IPS-18c (cell line): ENCODE data around the gene HIVEP3.

Source experiments
- H3K4me3 ChIP-seq: 2 replicates; pipeline ENCODE4 v1.7.0; 2013; ENCODE audit warnings: low read depth, mild to moderate bottlenecking, low read length, moderate library complexity; ENCODE audit not compliant: insufficient read depth
- H3K9me3 ChIP-seq: one replicate; pipeline ENCODE4 v1.6.1; 2013; ENCODE audit warnings: mild to moderate bottlenecking, low read length, moderate library complexity; ENCODE audit not compliant: control insufficient read depth, insufficient read depth

Gene HIVEP3

DNA sequence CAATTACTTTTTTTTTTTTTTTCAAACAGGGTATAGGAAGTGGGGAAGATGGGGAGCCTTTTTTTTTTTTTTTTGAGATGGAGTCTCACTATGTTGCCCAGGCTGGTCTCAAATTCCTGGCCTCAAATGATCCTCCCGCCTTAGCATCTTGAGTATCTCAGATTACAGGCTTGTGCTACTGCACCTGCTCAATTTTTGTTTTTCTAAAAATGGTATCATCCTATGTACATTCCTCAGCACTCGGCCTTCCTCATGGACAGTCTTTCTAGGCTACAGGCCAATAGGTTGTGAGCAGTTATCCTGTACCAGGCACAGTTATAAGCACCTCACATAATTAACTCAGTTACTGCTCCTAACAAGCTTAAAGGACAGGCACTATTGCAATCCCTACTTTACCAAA lies 302.2 kb downstream of the HIVEP3 start:
- Histone ChIP-seq H3K9me3 (no peaks in the 10 kb centered on the region), H3K4me3 (no peak overlapping the region)

DNA sequence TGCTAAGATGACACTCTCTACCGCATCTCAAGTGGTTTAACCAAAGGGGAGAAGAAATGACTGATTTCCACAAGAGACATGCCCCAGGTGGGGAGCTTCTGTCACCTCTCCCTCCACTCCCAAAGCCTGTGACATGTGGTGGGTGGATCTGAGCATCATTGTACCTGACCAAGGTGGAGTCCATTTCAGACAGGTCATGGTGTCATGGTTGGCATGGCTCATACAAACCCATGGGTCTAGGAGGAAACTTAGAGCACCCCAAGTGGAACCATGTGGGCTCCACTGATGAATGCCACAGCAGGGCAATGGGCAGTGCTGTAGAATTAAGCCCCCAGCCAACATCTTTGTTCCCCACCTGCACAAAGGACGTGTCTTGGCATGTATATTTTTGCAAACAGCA lies 302.7 kb downstream of the HIVEP3 start:
- Histone ChIP-seq H3K9me3 (no peaks in the 10 kb centered on the region), H3K4me3 (no peak overlapping the region)

DNA sequence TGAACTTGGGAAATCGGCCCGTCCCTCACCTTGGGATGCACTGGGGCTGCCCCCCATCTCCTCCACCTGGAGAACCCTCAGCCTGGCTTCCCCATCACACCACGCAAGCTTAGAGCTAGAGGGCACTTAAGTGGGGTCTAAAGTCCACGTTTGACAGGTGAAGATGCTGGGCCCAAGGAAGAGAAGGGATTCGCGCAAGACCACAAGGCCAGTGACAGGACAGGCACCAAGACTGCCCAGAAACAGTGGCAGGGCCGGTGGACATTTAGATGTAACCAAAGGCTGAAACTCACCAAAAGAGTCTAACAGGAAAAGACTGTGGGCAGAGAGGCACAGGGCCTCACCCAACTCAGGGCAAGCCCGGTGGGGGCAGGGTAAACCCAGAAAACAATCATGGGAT lies 303.4 kb downstream of the HIVEP3 start:
- H3K4me3 ChIP-seq: no peak overlapping the region
- no peaks in the 10 kb centered on the region for H3K9me3 ChIP-seq

DNA sequence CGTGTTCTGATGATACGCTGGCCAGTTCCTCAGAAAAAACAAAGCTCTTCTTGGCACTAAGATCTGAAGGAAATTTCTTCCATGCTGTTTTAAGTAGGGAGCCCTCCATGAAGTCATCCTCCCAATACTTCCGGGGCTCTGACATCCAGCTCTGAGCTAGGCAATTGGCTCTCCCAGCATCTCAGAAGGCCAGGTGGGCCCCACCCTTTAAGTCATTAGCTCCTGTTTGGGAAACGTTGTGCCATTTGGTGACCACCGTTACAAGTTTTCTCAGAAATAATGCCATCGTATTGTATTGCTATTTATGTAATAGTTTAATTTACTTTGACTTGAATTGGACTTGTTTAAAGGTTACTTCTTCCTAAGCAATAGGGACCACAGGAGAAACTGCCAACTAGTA lies 303.9 kb downstream of the HIVEP3 start:
- no peak overlapping the region for H3K4me3 ChIP-seq
- H3K9me3 ChIP-seq: no peaks in the 10 kb centered on the region

DNA sequence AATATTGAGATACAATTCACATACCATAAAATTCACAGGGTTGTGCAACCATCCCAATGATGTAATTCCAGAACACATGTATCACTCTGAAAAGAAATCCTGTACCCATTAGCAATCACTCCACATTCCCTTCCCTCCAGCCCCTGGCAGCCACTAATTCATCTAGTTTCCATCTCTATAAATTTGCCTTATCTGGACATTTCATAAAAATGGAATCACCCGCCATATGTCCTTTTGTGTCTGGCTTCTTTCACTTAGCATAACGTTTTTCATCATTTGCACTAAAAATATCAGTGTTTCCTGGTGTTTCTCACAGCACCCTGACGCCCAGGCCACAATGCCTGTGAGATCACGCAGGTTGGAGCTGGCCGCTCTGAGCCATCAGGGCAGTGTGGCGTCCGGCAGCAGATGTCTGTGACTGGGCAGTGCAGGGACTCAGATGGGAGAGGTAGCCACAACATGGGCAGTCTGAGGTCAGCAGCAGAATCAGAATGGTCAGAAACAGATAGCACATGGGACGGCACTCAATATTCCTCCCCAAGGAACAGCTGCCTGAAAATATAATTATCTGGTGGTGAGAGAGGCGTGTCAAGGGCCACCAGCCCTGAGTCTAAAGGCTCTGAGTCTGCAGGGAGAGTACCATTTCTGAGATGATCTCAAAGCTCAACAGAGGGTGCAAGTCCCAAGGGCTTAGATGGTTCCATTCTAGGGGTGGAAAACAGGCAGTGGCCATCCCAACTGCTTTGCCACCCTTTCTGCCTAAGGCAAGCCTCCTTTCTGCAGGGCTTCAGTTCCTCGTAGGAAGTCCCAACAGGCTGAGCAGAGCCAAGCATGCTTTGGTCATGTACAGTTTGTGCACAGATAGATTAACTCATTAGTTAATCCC lies 304.8 kb downstream of the HIVEP3 start:
- Histone ChIP-seq H3K4me3 (no peak overlapping the region), H3K9me3 (no peaks in the 10 kb centered on the region)

DNA sequence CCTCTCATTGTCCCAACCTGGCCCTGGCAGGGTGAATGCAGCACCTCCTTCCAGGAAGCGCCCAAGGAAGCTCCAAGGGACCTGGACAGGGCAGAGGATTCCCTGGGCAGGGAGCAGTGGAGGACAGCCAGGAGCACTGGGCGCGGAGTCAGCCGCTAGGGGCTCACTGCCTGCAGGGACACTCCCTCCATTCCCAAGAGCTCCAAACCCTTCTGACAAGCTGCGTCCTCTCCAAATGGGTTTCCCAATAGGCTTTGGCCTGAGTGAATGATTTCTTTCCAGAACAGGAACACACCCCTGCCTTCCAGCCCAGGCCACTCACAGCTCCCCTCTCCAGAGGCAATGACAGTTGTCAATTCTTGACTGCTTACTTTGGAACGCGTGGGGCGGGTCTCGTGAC lies 305.8 kb downstream of the HIVEP3 start:
- no peaks in the 10 kb centered on the region for H3K9me3 ChIP-seq
- H3K4me3 ChIP-seq: no peak overlapping the region

DNA sequence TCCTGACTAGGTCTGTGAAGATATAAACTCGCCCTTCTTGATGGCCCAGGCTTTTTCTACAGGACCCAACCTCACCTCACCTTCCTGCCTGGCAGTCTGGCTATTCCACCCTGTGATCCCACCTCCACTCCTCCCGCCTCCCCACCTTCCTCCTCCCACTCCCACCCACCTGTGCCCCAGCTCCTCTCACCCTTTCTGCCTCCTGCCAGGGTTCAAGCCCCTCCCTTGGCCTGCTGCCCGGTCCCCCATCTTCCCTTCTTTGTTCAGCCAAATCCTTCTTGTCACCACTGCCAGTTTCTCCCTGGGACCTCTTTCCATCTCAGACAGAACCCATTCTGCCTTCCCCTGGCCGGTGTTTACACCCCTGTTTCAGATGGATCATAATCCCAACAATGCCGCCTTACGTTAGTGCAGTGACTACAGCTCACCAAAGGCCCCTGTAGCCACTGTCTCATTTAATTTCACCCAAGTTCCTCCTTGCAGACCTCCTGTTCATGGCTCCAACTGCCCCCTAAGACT lies 306.7 kb downstream of the HIVEP3 start:
- Histone ChIP-seq H3K9me3 (no peaks in the 10 kb centered on the region), H3K4me3 (no peak overlapping the region)

DNA sequence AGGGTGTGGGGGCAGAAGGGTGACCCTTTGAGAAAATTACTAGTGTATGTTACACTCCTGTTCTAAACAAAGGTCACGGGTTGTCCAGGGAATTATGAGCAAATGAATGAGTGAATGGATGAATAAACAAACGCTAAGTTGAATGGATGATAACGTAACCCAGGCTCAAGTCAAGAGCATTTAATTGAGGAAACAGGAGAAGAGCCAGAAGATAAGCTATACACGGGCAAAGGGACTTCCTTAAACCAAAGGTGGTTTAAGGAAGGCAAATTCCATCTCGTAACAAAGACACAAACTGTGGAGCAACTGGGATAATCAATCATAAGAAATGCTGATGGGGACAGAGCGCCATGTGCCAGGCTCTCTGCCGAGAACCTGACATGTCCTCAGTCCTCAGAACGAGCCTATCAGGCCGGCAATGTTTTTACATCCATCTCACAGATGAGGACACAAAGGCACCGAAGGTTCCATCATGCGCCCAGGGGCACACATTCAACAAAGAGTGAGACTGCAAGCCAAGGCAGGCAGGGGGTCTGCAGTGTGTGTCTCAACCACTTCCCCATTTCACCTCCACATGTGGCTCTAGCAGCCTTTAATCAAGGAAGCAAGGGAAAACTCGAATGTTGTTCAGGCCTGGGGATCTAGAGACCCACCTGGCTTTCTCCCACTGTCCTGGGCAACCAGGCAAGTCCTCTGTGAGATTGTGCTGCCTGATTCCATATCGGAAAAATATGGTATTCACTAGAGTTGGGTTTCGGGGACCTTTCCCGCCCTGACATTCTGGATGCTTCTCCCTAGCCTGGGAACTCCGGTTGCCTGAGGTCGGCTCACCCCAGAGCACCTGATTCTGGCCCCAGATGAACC lies 307.4 kb downstream of the HIVEP3 start:
- peaks cover 2% of the 10 kb centered on the region for H3K9me3 ChIP-seq
- no peak overlapping the region for H3K4me3 ChIP-seq

DNA sequence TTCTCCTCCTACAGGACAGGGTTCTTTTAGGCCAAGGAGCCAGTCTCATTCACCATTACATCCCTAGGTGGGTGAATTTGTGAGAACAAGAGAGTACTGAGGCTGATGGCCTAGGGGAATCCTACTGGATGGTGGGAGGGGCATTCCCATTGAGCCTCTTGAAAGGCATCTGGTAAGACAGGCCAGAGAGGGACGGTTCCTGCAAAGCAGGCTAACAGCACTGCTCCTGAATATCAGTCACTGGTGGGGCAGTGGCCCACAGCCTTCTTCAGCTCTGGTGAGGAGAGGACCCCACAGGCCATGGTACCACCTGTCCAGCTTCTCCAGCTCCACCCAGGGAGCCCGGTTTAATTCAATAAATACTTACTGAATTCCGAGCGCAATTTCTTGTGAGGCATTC lies 308.4 kb downstream of the HIVEP3 start:
- H3K9me3 ChIP-seq: peaks cover 2% of the 10 kb centered on the region

DNA sequence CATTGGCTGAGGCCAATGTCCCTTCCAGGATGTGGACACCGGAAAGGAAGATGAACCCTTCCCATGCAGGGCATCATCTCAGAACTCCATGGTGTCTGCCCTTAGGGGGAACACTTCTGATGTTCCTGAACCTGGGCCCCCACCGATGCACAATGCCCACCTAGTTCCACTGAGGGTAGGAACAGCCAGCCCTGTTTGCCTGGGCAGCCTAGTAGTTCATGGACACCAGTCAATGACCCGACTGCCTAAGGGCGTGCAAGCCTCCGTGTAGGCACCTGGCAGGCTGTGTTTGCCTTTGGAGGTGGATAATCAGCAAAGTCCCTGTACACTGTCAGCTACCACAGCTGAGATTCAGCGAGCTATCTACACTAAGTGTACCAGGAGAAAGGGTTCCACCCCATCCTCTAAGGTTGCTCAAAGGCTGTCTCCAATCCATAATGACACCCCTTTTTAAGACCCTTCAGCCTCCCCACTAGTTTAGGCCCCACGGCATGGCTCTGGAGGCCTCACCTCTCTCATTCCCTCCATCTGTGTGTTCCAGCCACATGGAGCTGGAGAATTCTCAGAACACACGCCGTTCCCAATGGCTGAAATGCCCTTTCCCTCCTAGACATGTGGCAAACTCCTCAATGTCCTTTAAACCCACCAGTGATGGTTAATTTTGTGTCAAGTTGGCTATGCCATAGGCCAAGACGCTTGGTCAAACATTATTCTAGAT lies 309.4 kb downstream of the HIVEP3 start:
- Histone ChIP-seq H3K9me3 (peaks cover 2% of the 10 kb centered on the region), H3K4me3 (no peak overlapping the region)

More for the DNA sequence above, 308.4 kb downstream of the HIVEP3 start:
- no peak overlapping the region for H3K4me3 ChIP-seq

DNA sequence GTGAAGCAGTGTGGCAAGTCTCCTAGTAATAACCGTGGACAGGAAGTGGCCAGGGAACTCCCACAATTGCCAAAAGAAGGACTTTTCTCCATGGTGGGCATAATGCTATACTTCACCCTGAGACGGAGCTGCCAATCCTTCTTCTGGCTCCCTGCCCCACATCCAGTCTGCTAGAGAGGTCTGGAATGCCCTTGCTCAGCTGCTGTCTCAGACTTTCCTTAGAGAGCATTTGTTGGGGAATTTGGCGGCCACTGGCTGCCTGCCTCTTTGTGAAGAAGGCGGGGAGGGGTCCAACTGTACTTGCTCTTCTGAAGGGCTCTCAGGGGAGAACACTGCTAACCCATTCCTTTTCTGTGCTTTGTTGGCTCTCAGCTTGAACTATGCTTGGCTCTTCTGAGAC lies 310.5 kb downstream of the HIVEP3 start:
- Histone ChIP-seq H3K9me3 (peaks cover 2% of the 10 kb centered on the region), H3K4me3 (no peak overlapping the region)

DNA sequence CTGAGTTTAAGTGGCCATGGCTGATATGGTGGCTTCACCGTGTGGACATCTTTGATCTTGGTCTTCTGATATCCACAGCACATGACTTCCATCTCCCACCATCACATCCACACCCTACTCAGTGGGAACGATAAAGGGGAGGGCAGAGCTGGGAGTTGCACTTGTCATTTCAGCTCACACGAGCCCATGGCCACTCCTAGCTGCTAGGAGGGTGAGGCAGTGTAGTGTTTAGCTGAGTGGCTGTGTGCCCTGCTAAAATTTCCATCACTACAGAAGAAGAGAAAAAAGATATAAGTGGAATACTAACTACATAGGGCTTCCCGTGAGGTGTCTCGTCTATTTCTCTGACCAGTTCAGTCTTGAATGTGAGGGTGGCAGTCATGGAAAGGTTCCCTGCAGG lies 310.9 kb downstream of the HIVEP3 start:
- Histone ChIP-seq H3K9me3 (peaks cover 2% of the 10 kb centered on the region), H3K4me3 (no peak overlapping the region)

DNA sequence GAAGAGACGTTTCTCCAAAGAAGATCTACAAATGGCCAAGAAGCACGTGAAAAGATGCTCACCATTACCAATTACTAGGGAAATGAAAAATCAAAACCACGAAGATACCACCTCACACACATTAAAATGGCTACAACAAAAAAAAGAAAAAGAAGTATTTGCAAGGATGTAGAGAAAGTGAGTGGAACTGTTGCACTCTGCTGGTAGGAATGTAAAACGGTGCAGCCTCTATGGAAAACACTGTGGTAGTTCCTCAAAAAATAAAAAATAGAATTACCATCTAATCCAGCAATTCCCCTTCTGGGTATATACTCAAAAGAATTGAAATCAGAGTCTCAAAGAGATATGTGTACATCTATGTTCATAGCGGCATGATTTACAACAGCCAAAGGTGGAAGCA lies 318.8 kb downstream of the HIVEP3 start:
- no peaks in the 10 kb centered on the region for H3K9me3 ChIP-seq

DNA sequence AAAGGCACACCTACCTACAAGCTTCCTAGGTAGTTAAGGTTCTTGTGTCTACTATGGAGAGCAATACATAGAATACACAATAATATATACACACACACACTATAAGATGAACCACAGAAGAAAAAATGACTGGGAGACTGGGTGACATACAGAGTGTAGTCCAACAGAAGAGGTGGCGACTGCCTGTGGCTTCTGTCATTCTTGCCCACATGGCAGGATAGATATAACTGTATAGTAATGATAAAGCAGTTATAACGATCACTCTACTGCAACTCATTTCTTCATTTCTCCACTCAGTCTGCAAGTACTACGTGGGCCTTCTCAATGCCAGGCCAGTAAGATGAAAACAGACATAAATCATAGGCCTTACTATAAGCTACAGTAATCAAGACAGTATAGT lies 320.4 kb downstream of the HIVEP3 start:
- no peaks in the 10 kb centered on the region for H3K9me3 ChIP-seq
- H3K4me3 ChIP-seq: no peak overlapping the region

More for the DNA sequence above, 318.8 kb downstream of the HIVEP3 start:
- H3K4me3 ChIP-seq: no peak overlapping the region

DNA sequence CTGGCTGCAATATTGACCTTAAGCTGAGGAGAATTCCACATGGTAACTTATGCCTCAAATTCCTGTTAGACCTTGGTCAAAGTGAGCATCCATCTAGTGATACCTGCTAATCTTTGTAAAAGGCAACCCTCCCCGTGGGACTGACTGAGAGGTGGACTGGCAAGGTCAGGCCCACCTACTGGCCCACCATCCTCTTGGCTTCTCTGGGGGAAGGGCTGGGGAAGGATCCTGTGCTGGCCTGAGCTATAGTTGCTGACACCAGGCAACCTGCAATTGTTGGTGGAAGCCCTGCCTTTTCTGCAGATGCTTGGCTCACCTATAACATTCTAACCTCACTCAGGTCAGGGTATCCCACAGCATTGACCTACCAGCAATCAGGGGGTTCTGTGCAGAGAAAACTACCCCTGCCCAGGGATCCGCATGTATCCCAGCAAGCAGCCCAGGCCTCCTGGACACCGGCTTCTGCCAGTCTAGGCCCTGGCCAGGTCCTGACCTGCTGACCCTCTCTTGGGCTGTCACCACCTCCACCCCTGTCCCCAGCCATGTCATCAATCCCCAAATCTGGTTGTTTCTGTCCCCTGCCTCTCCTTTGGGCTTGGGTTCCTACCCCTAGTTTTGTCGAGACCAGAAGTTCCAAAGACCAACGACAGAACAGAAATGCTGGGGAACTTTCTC lies 326.1 kb downstream of the HIVEP3 start:
- H3K4me3 ChIP-seq: no peak overlapping the region

DNA sequence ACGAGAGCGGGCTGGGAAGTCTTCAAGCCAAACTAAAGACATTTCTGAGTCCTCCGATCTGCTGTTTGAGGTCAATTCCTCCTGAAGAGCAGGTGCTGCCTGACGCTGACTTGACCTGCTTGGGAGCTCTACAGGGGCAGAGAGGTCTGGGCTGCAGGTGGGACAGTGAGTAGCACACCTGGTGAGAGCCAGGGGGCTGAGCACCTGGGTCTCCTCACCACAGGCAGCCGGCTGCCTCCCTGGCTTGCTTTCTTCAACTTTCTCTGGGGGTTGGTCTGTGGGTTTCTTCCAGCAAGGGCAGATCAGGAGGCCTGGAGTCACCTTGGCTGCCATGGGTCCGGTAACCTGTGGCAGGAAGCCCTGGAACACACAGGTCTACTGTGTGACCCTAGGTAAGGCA lies 326.8 kb downstream of the HIVEP3 start:
- H3K9me3 ChIP-seq: no peaks in the 10 kb centered on the region
- no peak overlapping the region for H3K4me3 ChIP-seq

More for the DNA sequence above, 326.1 kb downstream of the HIVEP3 start:
- no peaks in the 10 kb centered on the region for H3K9me3 ChIP-seq

DNA sequence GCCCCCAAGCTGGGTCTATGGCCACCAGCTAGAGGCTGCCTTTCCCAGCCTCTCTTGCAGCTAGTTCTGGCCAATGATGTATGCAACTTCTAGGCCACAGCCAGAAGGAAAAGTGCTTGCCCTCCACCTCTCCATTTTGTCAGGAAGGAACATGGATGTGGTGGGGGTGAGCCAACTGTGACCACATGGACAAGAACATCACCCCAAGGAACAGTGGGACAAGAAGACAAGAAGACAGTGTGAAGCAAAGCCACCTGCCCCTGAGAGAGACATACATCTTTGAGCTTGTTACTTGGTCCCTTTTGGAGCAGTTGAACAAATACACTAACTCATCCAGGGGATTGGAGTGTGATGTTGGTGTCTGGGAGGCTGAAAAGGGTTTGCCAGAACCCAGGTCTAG lies 328.4 kb downstream of the HIVEP3 start:
- no peaks in the 10 kb centered on the region for H3K9me3 ChIP-seq
- H3K4me3 ChIP-seq: no peak overlapping the region
